Neural progenitor cell (in vitro differentiated cells): ENCODE results near the gene KCNJ15. TPM values are rescaled to one million over a fixed set of nuclear protein-coding genes. Genes with fewer than 3 reads are reported as not detected.

Experiments
- DNase-seq: peaks from one replicate; pipeline ENCODE4 v3.0.0-alpha.2; 2016; ENCODE audit warnings: low spot score
- H2AFZ ChIP-seq: fragments of 200-600 bp; sonication (generic); replicated peaks from 2 replicates; pipeline ENCODE4 v1.6.1; 2016; ENCODE audit warnings: antibody characterized with exemption
- H3F3A ChIP-seq: fragments of 200-600 bp; sonication (generic); 2 replicates; pipeline ENCODE4 v1.6.1; 2016; ENCODE audit warnings: antibody characterized with exemption, low read depth
- H3K27ac ChIP-seq: fragments of 200-600 bp; sonication (generic); 2 replicates; pipeline ENCODE4 v1.5.1; 2016; ENCODE audit warnings: mild to moderate bottlenecking
- H3K27me3 ChIP-seq: fragments of 200-600 bp; sonication (generic); 2 replicates; pipeline ENCODE4 v1.6.1; 2016; ENCODE audit warnings: mild to moderate bottlenecking, moderate library complexity
- H3K36me3 ChIP-seq: fragments of 200-600 bp; sonication (generic); 2 replicates; pipeline ENCODE4 v1.5.1; 2016
- H3K4me1 ChIP-seq: fragments of 200-600 bp; sonication (generic); 2 replicates; pipeline ENCODE4 v1.6.1; 2016; ENCODE audit warnings: mixed run types
- H3K4me2 ChIP-seq: fragments of 200-600 bp; sonication (generic); 2 replicates; pipeline ENCODE4 v1.6.1; 2016
- H3K4me3 ChIP-seq: fragments of 200-600 bp; sonication (generic); 2 replicates; pipeline ENCODE4 v1.5.1; 2016
- H3K79me2 ChIP-seq: fragments of 200-600 bp; sonication (generic); 2 replicates; pipeline ENCODE4 v1.6.1; 2016; ENCODE audit warnings: low read depth
- H3K9ac ChIP-seq: fragments of 200-600 bp; sonication (generic); 2 replicates; pipeline ENCODE4 v1.6.1; 2016
- H3K9me3 ChIP-seq: fragments of 200-600 bp; sonication (generic); 2 replicates; pipeline ENCODE4 v1.5.1; 2016; ENCODE audit warnings: low read depth
- H4K20me1 ChIP-seq: fragments of 200-600 bp; sonication (generic); 2 replicates; pipeline ENCODE4 v1.6.1; 2016; ENCODE audit warnings: low read depth
- H3K27ac Mint-ChIP-seq: 3 replicates; pipeline ENCODE4 v1.8.0; 2021; ENCODE audit warnings: mixed read lengths
- H3K27me3 Mint-ChIP-seq: 2 replicates; pipeline ENCODE4 v1.8.0; 2022; ENCODE audit warnings: low read depth, mild to moderate bottlenecking, inconsistent platforms, moderate library complexity, mixed read lengths; ENCODE audit not compliant: insufficient read depth
- H3K36me3 Mint-ChIP-seq: 3 replicates; pipeline ENCODE4 v1.8.0; 2021; ENCODE audit warnings: mixed read lengths
- H3K4me1 Mint-ChIP-seq: 3 replicates; pipeline ENCODE4 v1.8.0; 2021; ENCODE audit warnings: mixed read lengths
- H3K4me3 Mint-ChIP-seq: 3 replicates; pipeline ENCODE4 v1.8.0; 2021; ENCODE audit warnings: mild to moderate bottlenecking, moderate library complexity, mixed read lengths
- H3K9me3 Mint-ChIP-seq: 3 replicates; pipeline ENCODE4 v1.8.0; 2020; ENCODE audit warnings: mixed read lengths
- CTCF ChIP-seq: fragments of 200-600 bp; sonication (generic); IDR thresholded peaks from 2 replicates; pipeline ENCODE4 v1.5.1; 2017; ENCODE audit warnings: antibody characterized with exemption, mild to moderate bottlenecking
- EZH2 ChIP-seq: fragments of 200-600 bp; sonication (generic); IDR thresholded peaks from 2 replicates; pipeline ENCODE4 v1.6.1; 2017; ENCODE audit warnings: antibody characterized with exemption, mild to moderate bottlenecking, moderate library complexity
- EZH2phosphoT487 ChIP-seq: fragments of 200-600 bp; sonication (generic); IDR thresholded peaks from 2 replicates; pipeline ENCODE4 v1.6.1; 2017; ENCODE audit warnings: antibody characterized with exemption
- total RNA-seq: library from RNA; depleted of rRNA; stranded (reverse); fragments of >200 nt; gene quantifications from 2 replicates; pipeline ENCODE4 v1.2.3, GENCODE V29; 2015; ENCODE audit warnings: low replicate concordance

The KCNJ15 gene
- total RNA-seq, 1 donor from 2014 or later, result not detected

GRCh38 chr21:38267136-38267755 is 10.5 kb downstream of the KCNJ15 start:
- H3K4me1 Mint-ChIP-seq, result no peaks in the 10 kb centered on the region
- H3K4me2 ChIP-seq, result no peak overlapping the region
- no peak for DNase-seq
- H3K9me3 Mint-ChIP-seq, result no peaks in the 10 kb centered on the region
- H3K79me2 ChIP-seq, result no peaks in the 10 kb centered on the region
- TF ChIP-seq EZH2 (no peak), EZH2phosphoT487 (no peak), CTCF (no peak)
- H3K4me1 ChIP-seq, result peaks cover 13% of the 10 kb centered on the region
- no peaks in the 10 kb centered on the region for H4K20me1 ChIP-seq
- no peak overlapping the region for H3K9ac ChIP-seq
- H3K36me3 ChIP-seq, result no peaks in the 10 kb centered on the region
- peaks cover 2% of the 10 kb centered on the region for H3K27me3 Mint-ChIP-seq
- no peak overlapping the region for H3K4me3 ChIP-seq
- no peak overlapping the region for H2AFZ ChIP-seq
- no peaks in the 10 kb centered on the region for H3K27me3 ChIP-seq
- H3F3A ChIP-seq, result peaks cover 5% of the 10 kb centered on the region
- no peaks in the 10 kb centered on the region for H3K9me3 ChIP-seq
- H3K27ac Mint-ChIP-seq, result no peak overlapping the region
- no peaks in the 10 kb centered on the region for H3K36me3 Mint-ChIP-seq
- H3K27ac ChIP-seq, result no peak overlapping the region
- H3K4me3 Mint-ChIP-seq, result no peak overlapping the region

GRCh38 chr21:38267991-38268863 is 11.4 kb downstream of the KCNJ15 start:
- Histone ChIP-seq H3K36me3 (no peaks in the 10 kb centered on the region), H3K9me3 (no peaks in the 10 kb centered on the region), H4K20me1 (no peaks in the 10 kb centered on the region), H2AFZ (no peak overlapping the region), H3K4me3 (no peak overlapping the region), H3K79me2 (no peaks in the 10 kb centered on the region), H3F3A (peaks cover 5% of the 10 kb centered on the region), H3K4me2 (no peak overlapping the region), H3K27me3 (no peaks in the 10 kb centered on the region), H3K9ac (no peak overlapping the region), H3K4me1 (peaks cover 13% of the 10 kb centered on the region), H3K27ac (no peak overlapping the region)
- no peak overlapping the region for H3K27ac Mint-ChIP-seq
- TF ChIP-seq EZH2 (no peak), CTCF (no peak), EZH2phosphoT487 (no peak)
- H3K4me3 Mint-ChIP-seq, result no peak overlapping the region
- H3K4me1 Mint-ChIP-seq, result no peaks in the 10 kb centered on the region
- peaks cover 2% of the 10 kb centered on the region for H3K27me3 Mint-ChIP-seq
- no peaks in the 10 kb centered on the region for H3K9me3 Mint-ChIP-seq
- no peaks in the 10 kb centered on the region for H3K36me3 Mint-ChIP-seq
- no peak for DNase-seq

GRCh38 chr21:38268864-38269575 is 12.2 kb downstream of the KCNJ15 start:
- H3K27ac Mint-ChIP-seq, result no peak overlapping the region
- no peaks in the 10 kb centered on the region for H3K27me3 ChIP-seq
- H3K27ac ChIP-seq, result no peak overlapping the region
- peaks cover 5% of the 10 kb centered on the region for H3F3A ChIP-seq
- no peak for TF ChIP-seq EZH2phosphoT487
- no peaks in the 10 kb centered on the region for H3K4me1 Mint-ChIP-seq
- no peak overlapping the region for H3K4me3 ChIP-seq
- H3K36me3 Mint-ChIP-seq, result no peaks in the 10 kb centered on the region
- H2AFZ ChIP-seq, result no peak overlapping the region
- no peaks in the 10 kb centered on the region for H3K79me2 ChIP-seq
- peaks cover 2% of the 10 kb centered on the region for H3K27me3 Mint-ChIP-seq
- peaks cover 13% of the 10 kb centered on the region for H3K4me1 ChIP-seq
- H3K36me3 ChIP-seq, result no peaks in the 10 kb centered on the region
- peak overlapping the region; percentile 0 for H3K4me2 ChIP-seq
- H3K4me3 Mint-ChIP-seq, result no peak overlapping the region
- no peak for DNase-seq
- H3K9me3 ChIP-seq, result no peaks in the 10 kb centered on the region
- H4K20me1 ChIP-seq, result no peaks in the 10 kb centered on the region
- no peak overlapping the region for H3K9ac ChIP-seq
- no peaks in the 10 kb centered on the region for H3K9me3 Mint-ChIP-seq
